Activated B cell treated with CpG ODN at 0.5 μM for 24 hours (primary cell): Measurements from ENCODE around the gene YAF2. TPM values are rescaled to one million over a fixed set of nuclear protein-coding genes. Genes with fewer than 3 reads are reported as not detected.

Experiments used
- ATAC-seq: fragments of 200-7000 bp; cut with Tn5 transposase; one replicate; pipeline ENCODE4 v1.10.0; 2021; ENCODE audit warnings: low read depth, mild to moderate bottlenecking, moderate library complexity
- CTCF ChIA-PET: fragments of 350-600 bp; sonication (Branson Sonifier 250); formaldehyde crosslinking; loops from one replicate; lab custom pipeline; 2021; ENCODE audit warnings: antibody characterized with exemption; lab: Charles Lee
- POLR2A ChIA-PET: fragments of 350-600 bp; sonication (Branson Sonifier 250); formaldehyde crosslinking; loops from one replicate; lab custom pipeline; 2021; ENCODE audit warnings: antibody characterized with exemption; lab: Charles Lee
- DNase-seq: peaks from one replicate; pipeline ENCODE4 v3.0.0; 2022
- H3K27ac Mint-ChIP-seq: one replicate; pipeline ENCODE4 v1.8.0; 2020; ENCODE audit warnings: mixed read lengths
- H3K27me3 Mint-ChIP-seq: one replicate; pipeline ENCODE4 v1.8.0; 2021; ENCODE audit warnings: mixed read lengths
- H3K36me3 Mint-ChIP-seq: one replicate; pipeline ENCODE4 v1.8.0; 2021; ENCODE audit warnings: low read depth, mixed read lengths
- H3K4me1 Mint-ChIP-seq: one replicate; pipeline ENCODE4 v1.8.0; 2021; ENCODE audit warnings: mixed read lengths
- H3K4me3 Mint-ChIP-seq: one replicate; pipeline ENCODE4 v1.8.0; 2020; ENCODE audit warnings: mild to moderate bottlenecking, mixed read lengths
- H3K9me3 Mint-ChIP-seq: one replicate; pipeline ENCODE4 v1.8.0; 2020; ENCODE audit warnings: mixed read lengths
- intact Hi-C: fragments of 100-400 bp; cut with micrococcal nuclease; formaldehyde crosslinking; loops from one replicate; pipeline ENCODE4 v1.15.1; 2024
- total RNA-seq: library from RNA; stranded (reverse); gene quantifications from 2 replicates; pipeline ENCODE4 v1.2.3, GENCODE V29; 2022
- TF ChIP-seq, protein P1 (sequence below): fragments of 200-600 bp; IDR thresholded peaks from one replicate; pipeline ENCODE4 v1.8.0; 2022; ENCODE audit warnings: antibody characterized with exemption, mild to moderate bottlenecking

YAF2 gene
- total RNA-seq, 1 donor from 2014 or later = 38.5 TPM

DNA sequence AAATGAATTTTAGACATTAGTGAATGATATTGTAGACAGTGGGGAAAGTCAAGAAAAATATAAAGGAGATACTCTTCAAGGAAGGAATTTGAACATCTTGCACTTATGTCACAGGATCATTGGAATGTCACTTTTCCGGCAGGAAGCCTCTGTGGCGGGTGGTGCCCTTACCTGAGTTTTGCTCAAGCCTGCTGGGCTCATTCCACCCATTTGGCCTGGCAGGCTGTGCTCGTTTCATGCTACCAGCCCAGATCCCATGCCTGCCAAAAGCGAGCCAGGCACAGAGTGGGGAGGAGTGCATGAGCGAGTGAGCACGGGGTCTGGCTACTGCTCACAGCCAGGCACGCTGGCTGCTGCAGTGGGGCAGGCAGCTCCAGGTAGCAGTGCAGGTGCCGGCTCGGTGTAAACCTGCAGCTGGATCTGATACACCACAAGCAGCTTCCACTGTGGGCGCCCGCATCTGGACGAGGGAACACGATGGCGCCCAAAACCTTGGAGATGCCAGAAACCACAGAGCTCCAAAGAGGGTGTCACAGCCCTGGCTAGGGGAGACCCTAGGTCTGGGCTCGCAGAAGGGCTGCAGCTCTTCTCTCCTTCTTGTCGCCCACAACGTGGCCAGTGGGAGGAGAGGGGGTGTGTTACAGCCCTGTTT, 28.7 kb upstream of the YAF2 start:
- H3K4me3 Mint-ChIP-seq = no peak overlapping the region

GRCh38 chr12:42262271-42262670, 24.2 kb upstream of the YAF2 start:
- no peak overlapping the region for H3K27ac Mint-ChIP-seq
- H3K36me3 Mint-ChIP-seq = no peaks in the 10 kb centered on the region
- TF ChIP-seq, protein P1, sequence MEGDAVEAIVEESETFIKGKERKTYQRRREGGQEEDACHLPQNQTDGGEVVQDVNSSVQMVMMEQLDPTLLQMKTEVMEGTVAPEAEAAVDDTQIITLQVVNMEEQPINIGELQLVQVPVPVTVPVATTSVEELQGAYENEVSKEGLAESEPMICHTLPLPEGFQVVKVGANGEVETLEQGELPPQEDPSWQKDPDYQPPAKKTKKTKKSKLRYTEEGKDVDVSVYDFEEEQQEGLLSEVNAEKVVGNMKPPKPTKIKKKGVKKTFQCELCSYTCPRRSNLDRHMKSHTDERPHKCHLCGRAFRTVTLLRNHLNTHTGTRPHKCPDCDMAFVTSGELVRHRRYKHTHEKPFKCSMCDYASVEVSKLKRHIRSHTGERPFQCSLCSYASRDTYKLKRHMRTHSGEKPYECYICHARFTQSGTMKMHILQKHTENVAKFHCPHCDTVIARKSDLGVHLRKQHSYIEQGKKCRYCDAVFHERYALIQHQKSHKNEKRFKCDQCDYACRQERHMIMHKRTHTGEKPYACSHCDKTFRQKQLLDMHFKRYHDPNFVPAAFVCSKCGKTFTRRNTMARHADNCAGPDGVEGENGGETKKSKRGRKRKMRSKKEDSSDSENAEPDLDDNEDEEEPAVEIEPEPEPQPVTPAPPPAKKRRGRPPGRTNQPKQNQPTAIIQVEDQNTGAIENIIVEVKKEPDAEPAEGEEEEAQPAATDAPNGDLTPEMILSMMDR = no peak
- ATAC-seq = no peak
- no peaks in the 10 kb centered on the region for H3K4me1 Mint-ChIP-seq
- no peak overlapping the region for H3K4me3 Mint-ChIP-seq
- no peaks in the 10 kb centered on the region for H3K9me3 Mint-ChIP-seq
- ChIA-PET CTCF (no interaction called here), POLR2A (no interaction called here)
- no peaks in the 10 kb centered on the region for H3K27me3 Mint-ChIP-seq
- DNase-seq = no peak
- intact Hi-C loops = no loop called here

More for the DNA sequence above, 28.7 kb upstream of the YAF2 start:
- ATAC-seq = no peak
- TF ChIP-seq, protein P1 = no peak
- Mint-ChIP-seq H3K4me1 (no peaks in the 10 kb centered on the region), H3K27me3 (peaks cover 5% of the 10 kb centered on the region), H3K36me3 (no peaks in the 10 kb centered on the region), H3K9me3 (no peaks in the 10 kb centered on the region), H3K27ac (no peak overlapping the region)
- CTCF ChIA-PET = no interaction called here
- DNase-seq = no peak
- intact Hi-C loops = no loop called here
- POLR2A ChIA-PET = no interaction called here

- Mint-ChIP-seq H3K27me3 (no peaks in the 10 kb centered on the region), H3K36me3 (no peaks in the 10 kb centered on the region), H3K4me1 (no peaks in the 10 kb centered on the region), H3K4me3 (no peak overlapping the region), H3K27ac (no peak overlapping the region), H3K9me3 (no peaks in the 10 kb centered on the region)
- ATAC-seq = no peak
- TF ChIP-seq, protein P1 = no peak
- ChIA-PET CTCF (no interaction called here), POLR2A (no interaction called here)
- no peak for DNase-seq
- intact Hi-C loops = no loop called here
These were observed 23.7 kb upstream of the YAF2 start for GRCh38 chr12:42261708-42262107.

DNA sequence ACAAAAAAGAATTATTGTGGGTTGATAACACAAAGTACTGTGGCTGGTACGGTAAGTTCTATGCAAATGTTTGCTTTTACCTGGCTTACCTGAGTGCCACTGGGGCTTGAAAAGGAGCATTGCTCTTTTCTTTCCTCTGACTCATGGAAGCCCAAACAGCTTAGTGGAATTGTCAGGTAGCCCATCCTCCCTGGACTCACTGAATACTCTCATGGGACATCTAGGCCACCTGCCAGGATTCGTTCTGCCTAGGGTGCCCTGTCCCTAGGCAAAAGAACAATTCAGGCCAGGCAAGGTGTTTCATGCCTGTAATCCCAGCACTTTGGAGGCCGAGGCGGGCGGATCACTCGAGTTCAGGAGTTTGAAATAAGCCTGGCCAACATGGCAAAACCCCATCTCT, 22.5 kb upstream of the YAF2 start:
- intact Hi-C loops = no loop called here
- no peak overlapping the region for H3K4me3 Mint-ChIP-seq
- H3K4me1 Mint-ChIP-seq = no peaks in the 10 kb centered on the region
- H3K27ac Mint-ChIP-seq = no peak overlapping the region
- no peaks in the 10 kb centered on the region for H3K36me3 Mint-ChIP-seq
- TF ChIP-seq, protein P1 = no peak
- ChIA-PET CTCF (no interaction called here), POLR2A (no interaction called here)
- no peaks in the 10 kb centered on the region for H3K27me3 Mint-ChIP-seq
- ATAC-seq (no peak), DNase-seq (no peak)
- H3K9me3 Mint-ChIP-seq = no peaks in the 10 kb centered on the region

GRCh38 chr12:42259699-42260098, 21.7 kb upstream of the YAF2 start:
- Mint-ChIP-seq H3K4me3 (no peak overlapping the region), H3K36me3 (no peaks in the 10 kb centered on the region), H3K27me3 (no peaks in the 10 kb centered on the region), H3K9me3 (no peaks in the 10 kb centered on the region), H3K4me1 (no peaks in the 10 kb centered on the region), H3K27ac (no peak overlapping the region)
- intact Hi-C loops = no loop called here
- CTCF ChIA-PET = no interaction called here
- DNase-seq = no peak
- ATAC-seq = no peak
- TF ChIP-seq, protein P1 = no peak
- POLR2A ChIA-PET = no interaction called here
